Right ventricle myocardium inferior (tissue), 1 donor: ENCODE results near the gene PGLYRP3. TPM values are rescaled to one million over a fixed set of nuclear protein-coding genes. Genes with fewer than 3 reads are reported as not detected.
A peak's percentile ranks its signal among the peaks of the same experiment; 100 is the strongest.

ENCODE experiments used
- ATAC-seq: fragments of 200-7000 bp; cut with Tn5 transposase; one replicate; pipeline ENCODE4 v1.9.1; 2020; ENCODE audit warnings: mild to moderate bottlenecking, moderate library complexity
- DNase-seq: peaks from one replicate; pipeline ENCODE4 v3.0.0; 2021; ENCODE audit errors: missing footprints
- intact Hi-C: fragments of 100-400 bp; cut with DNase I; formaldehyde crosslinking; loops from one replicate; pipeline ENCODE4 v1.11.0; 2022
- total RNA-seq: library from RNA; stranded (reverse); fragmentation: NEBNext Ultra II Directional; extraction: Animal tissue kit (Norgen Biotek cat#: 25700); gene quantifications from one replicate; pipeline ENCODE4 v1.2.1, GENCODE V29; 2021
- donor health status: DM: no; HTN: yes; CAD: no; lungs with severe emphysema.

Gene PGLYRP3
- total RNA-seq, 1 donor from 2014 or later = not detected

DNA sequence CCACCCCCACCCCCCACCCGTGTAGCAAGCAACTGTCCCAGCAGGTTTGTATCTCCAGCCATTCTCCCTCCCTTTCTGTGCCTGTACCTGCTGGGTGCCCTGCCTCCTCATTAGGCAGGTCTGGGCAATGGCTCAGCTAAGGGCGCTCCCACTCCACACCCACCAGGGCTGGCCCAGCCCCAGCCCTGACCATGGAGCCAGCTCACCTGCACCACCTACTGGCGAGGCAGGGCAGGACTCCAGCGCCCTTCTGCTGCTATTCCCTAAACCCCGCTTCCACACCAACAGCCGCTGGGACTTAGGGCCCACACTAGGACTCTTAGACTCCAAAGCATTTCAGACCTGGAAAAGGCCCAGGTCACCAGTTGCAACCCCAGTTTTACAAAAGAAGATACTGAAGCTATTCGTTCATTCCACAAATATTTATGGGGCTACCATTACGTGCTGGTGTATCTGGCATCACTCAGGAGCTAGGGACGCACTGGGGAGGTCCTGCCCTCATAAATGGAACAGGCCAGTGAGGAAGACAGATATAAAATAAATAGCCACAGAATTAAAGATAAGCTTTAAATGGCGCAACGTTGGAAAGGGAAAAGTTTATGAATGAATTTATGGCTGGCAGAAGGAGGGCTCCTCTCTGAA lies 24.0 kb downstream of the PGLYRP3 start:
- no peak for DNase-seq
- ATAC-seq = no peak
- intact Hi-C loops = no loop called here

DNA sequence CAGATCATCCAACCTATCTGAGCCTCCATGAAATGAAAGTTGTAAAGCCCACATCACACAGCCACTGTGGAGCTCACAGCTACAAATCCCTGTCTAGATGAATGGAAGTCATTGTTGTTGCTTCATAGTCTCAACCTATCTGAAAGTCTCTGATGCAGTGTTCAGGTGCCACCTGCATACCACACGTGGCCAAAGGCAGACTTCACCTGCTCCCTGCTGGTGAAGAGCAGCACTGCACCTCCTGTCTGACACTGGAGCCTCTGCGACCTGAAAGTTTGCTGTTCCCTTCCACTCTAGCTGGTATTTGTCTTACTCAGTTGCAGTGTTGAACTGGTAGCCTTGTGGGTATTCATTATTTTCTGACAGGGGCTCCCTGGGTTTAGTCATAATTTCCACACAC lies 34.9 kb downstream of the PGLYRP3 start:
- ATAC-seq (no peak), DNase-seq (no peak)
- intact Hi-C loops = no loop called here

DNA sequence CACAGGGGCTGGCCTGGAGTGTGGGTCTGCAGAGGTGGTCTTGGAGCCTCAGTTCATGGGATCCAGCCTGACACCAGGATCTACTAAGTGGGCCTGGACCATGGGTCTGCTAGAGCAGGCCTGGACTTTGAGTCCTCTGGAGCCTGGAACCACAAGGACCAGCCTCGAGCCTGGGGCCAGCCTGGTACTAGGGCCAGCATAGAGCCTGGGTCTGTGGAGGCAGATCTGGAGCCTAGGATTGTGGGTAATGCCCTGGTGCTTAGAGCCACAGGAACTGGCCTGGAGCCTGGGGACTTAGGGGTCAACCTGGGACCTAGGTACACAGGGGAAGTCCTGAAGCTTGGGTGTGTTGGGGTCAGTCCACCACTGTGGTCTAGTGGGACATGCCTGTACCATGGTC lies 40.6 kb downstream of the PGLYRP3 start:
- no peak for ATAC-seq
- intact Hi-C loops = no loop called here
- no peak for DNase-seq

DNA sequence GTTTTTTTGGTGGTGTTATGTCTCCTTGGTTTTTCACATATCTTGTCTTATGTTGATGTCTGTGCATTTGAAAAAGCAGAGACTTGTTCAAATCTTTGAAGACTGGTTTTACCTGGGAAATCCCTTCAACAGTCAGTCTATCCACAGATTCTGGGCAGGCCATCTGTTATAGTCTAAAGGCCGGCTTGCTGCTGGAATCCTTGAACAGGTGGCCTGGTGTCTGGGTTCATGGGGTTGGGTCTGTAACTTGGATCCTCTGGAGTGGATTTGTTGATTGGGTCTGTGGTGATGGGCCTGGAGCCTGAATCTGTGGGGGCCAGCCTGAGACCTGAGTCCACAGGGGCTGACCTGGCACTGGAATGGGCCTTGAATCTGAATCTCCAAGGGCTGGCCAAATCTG lies 41.0 kb downstream of the PGLYRP3 start:
- DNase-seq (no peak), ATAC-seq (no peak)
- intact Hi-C loops = no loop called here

DNA sequence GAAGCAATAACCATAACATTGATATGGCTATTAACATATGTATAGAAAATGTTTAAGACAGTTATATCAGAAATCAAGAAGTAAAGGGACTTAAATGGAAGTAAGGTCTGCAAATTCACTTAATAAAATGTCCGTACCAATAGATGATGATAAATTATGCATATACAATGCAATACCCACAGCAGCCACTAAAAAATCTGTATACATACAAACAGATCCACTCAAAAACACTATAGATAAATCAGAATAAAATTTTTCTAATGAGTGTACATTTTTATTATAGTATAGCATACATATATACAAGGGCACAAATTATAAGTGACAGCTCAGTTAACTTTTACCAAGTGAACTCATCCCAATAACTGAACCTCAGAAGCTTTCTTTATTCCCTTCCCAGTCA lies 47.3 kb downstream of the PGLYRP3 start:
- DNase-seq (no peak), ATAC-seq (no peak)
- intact Hi-C loops = no loop called here

DNA sequence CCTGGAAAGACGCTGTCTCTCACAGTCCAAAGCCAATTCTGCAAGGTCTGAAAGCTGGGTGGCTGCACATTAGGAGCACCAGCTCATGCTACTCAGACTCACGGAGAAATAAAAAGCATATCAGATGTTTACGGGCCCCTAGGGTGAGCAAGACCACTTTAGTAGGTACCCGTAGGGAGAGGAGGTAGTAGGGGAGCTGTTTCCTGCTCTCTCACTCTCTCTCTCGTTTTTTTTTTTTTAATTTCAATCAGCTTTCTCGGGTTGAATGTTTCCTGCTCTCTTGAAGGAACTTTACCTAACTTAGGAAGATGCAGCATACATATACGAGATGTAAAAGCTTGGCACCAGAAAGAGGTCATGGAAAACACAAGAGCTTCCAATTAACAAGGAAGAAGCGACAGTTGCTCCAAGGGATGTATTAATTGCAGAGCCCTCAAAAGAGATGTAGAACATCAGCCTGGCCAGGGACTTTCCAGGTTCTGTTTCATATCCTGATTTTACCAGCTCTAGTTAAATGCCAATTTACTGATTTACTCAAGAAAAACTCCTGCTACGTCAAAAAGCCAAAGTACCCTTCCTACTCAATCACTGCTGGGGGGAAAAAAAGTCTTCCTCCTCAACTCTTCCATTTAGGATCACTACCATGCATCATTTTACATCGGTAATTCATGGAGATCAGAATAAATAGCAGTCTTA lies 50.1 kb downstream of the PGLYRP3 start:
- no peak for DNase-seq
- no peak for ATAC-seq
- intact Hi-C loops = no loop called here

DNA sequence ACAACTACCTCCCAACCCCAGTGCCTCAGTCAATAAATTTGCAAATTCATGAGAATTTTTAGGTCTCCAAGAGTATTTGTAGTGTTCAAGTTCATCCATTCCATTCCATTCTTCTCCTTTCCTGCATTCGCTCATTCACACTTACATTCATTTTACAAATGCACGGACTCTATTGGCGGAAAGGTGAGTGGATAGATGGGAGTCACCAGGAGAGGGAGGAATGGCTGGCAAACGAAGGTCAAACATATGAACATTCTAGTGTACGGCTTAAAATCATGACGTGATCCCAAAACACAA lies 50.7 kb downstream of the PGLYRP3 start:
- intact Hi-C loops = no loop called here
- ATAC-seq (no peak), DNase-seq (no peak)

DNA sequence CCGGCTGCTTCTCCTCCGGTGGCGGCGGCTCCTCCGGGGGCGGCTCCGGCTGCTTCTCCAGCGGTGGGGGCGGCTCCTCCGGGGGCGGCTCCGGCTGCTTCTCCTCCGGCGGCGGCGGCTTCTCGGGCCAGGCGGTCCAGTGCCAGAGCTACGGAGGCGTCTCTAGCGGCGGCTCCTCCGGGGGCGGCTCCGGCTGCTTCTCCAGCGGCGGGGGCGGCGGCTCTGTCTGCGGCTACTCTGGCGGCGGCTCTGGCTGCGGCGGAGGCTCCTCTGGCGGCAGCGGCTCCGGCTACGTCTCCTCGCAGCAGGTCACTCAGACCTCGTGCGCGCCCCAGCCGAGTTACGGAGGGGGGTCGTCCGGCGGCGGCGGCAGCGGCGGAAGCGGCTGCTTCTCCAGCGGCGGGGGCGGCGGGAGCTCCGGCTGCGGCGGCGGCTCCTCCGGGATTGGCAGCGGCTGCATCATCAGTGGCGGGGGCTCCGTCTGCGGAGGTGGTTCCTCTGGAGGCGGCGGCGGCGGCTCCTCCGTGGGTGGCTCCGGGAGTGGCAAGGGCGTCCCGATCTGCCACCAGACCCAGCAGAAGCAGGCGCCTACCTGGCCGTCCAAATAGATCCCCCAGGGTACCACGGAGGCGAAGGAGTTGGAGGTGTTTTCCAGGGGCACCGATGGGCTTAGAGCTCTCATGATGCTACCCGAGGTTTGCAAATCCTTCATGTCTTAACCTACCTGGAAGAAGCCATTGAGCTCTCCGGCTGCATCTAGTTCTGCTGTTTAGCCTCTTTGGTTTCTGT lies 51.3 kb downstream of the PGLYRP3 start:
- ATAC-seq = peak; percentile 71
- DNase-seq = peak; percentile 54
- intact Hi-C loops = no loop called here

DNA sequence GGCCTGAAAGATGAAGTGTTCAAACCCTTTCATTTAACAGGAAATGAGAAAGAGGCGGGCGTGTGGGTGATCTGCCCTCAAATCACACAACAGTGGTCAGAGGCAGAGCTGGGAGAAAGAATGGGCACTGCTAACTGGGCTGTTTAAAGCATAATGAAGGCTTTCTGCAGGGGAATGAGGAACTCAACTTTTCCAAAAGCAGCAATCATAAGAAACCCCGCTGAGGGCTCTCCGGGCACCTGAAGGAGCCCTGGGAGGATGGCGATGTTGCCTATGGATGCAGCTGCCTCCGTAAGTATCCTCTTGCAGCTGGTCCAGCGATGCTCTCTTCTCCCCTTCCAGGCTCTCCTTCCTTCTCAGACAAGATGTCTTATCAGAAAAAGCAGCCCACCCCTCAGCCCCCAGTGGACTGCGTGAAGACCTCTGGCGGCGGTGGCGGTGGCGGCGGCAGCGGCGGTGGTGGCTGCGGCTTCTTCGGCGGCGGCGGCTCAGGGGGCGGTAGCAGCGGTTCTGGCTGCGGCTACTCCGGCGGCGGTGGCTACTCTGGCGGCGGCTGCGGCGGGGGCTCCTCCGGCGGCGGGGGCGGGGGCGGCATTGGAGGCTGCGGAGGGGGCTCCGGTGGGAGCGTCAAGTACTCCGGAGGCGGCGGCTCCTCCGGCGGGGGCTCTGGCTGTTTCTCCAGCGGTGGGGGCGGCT lies 52.0 kb downstream of the PGLYRP3 start:
- no peak for DNase-seq
- intact Hi-C loops = no loop called here
- no peak for ATAC-seq

DNA sequence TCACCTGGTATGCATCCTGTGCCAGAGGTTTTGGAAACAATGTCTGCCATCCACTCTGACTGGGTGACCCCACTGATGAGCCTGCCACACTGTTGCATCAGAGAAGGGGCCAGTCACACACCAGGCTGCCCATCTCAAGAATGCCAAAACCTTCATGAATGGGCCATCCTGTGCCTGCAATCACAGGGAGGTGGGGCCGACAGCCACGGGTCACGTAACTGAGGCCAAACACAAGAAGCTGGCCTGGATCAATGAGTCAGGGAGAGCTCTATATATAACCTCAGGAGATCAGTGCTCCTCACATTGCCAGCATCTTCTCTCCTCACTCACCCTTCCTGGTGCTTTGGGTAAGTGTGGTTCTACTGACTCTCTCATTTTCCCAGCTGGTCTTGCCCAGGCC lies 53.4 kb downstream of the PGLYRP3 start, which contains the start of gene LORICRIN:
Gene LORICRIN (plus strand): TSS at position 301 of the 400 bp plus-strand sequence. CDS start 1,263 bp downstream, outside the sequence.
- intact Hi-C loops = no loop called here
- ATAC-seq (no peak), DNase-seq (no peak)

DNA sequence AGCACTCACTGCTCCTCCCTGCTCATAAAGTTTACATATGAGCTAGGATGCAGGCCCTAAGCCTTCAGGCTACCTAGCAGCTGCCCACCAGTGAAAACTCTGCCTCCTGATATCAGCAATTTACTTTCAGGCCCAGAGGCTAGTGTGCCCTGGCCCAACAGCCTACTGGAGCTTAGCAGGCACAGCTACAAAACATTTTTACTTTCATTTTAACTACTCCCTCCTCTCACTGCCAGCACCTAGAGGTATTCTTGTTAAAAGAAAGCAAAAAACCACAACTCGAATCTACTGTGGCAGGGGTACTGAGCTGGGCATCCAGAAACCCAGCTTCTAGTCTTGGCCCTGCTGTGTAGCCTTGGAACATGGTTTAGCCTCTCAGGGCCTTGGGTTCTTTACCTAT lies 59.1 kb downstream of the PGLYRP3 start:
- intact Hi-C loops = no loop called here
- DNase-seq (no peak), ATAC-seq (no peak)

DNA sequence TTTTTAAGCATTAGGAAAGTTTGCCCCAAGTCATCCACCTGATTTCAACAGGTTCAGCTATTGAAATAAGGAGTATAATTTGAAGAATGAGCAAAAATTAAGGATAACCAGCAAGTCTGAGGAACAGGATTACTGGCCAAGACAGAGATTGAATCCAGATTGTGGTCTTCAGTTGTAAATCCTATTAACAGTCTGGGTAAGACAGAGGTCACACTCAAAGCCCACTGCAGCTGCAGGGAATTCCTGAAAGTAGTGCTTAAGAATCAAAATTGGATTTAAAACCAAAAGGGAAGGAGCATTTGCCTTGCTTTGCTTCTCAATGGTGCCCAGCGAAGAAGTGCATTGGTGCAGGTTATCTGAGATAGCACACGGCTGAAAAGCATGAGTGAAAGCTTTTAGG lies 59.7 kb downstream of the PGLYRP3 start:
- DNase-seq (no peak), ATAC-seq (no peak)
- intact Hi-C loops = no loop called here

DNA sequence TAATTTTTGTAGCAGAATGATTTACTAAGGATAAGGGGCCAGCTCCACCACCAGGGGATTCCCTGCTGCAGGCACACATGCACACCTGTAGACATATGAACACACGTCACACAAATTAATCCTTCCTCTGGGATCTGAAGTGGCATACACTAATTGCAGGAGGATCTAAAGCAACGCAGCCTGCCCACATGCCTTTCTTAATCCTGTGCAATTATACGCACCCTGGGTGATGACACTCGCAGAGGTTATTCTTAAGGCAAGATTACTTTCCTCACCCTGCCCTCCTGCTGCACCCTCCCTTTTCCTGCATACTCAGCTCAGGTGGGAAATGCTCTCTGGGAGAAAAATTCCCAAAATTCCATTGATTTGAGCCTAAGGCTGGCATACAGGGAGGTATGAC lies 60.8 kb downstream of the PGLYRP3 start:
- DNase-seq (no peak), ATAC-seq (no peak)
- intact Hi-C loops = no loop called here

DNA sequence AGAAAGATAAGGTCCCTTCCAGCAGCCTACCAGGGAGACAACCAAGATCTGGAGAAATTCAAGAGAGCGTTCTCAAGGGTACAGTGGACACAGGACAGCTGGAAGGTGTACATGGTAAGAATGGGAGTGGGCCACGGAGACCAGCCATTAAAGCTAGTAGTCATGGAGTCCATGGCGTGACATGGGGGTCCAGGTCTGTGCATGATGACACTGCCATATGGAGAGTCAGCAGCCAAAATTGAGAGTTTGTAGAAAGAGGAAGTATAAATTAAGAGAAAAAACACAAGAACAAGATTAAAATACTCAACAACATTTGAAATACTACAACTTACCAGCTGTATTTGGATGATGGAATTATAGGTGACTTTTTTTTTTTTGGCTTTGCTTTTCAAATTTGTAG lies 61.2 kb downstream of the PGLYRP3 start:
- intact Hi-C loops = no loop called here
- no peak for ATAC-seq
- no peak for DNase-seq

DNA sequence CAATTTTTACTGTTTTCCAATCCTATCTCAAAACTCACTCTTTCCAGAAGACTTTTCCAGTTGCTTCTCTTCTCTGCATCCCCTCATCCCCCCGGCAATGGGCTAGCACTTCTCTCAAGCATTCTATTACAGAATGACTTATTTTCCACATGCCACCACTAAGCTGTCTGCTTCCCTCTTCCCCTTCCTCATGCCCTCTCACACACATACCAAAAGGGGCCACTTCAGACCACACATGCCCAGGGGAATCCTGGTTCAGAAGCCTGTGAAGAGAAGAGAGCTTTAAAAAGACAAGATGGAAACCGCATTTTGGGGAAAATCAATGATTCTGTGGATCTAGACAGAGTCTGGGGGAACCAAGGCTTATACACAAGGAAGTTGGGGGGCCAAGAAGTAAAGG lies 61.7 kb downstream of the PGLYRP3 start:
- no peak for ATAC-seq
- no peak for DNase-seq

DNA sequence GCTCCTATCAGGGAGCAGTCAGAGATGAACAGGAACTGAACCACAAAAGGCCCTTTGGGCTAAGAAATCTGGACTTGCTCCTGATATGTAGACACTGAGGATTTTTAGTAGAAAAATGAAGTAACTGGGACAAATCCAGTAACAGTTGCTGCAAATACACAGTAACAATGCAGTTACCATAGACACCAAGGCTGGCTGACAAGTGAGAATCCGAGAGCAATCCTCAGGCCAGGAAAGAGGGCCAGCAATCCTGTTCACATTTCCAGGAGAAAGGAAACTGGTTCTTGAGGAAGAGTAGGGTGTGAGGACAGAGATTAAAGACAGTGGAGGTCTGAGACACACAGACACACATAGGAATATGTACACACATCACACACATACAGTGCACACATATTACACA lies 62.6 kb downstream of the PGLYRP3 start:
- no peak for ATAC-seq
- intact Hi-C loops = no loop called here
- DNase-seq = no peak

More for the DNA sequence above, 61.7 kb downstream of the PGLYRP3 start:
- intact Hi-C loops = no loop called here

DNA sequence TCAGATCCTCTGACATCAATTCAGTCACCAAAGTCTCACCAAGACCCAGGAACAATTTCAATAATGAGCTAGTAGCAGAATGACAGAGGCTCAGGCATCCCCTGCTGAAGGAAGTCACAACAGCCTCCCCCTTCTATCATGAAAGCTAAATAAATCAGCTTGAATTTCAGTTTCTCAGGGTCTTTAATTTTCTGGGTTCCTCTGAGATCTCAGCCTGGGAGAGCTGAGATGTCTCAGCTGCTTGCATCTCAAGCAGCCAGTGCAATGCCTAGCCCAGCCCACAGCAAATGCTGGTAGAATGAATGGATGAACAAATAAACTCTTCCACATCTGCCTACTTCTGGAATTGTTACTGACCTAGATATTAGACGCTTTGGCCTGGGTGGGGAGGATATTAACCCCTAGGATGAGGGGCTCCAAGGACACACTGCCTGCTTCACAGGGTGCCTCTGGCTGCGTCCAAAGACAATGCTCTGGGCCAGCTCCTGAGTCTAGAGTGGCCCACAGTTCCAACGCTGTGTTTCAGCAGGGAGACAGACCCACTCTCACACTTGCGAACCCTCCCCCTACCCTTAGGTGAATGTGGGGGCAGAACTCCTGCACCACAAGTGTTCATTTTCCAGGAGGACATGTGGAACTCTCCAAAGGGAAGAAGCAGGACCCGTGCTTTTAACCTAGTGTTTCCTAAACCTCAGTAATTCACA lies 64.4 kb downstream of the PGLYRP3 start:
- intact Hi-C loops = no loop called here
- DNase-seq (no peak), ATAC-seq (no peak)
